Measurements from ENCODE around the gene COL25A1. TPM values are rescaled to one million over a fixed set of nuclear protein-coding genes. Genes with fewer than 3 reads are reported as not detected.
"Not testable (repeated sequence)": the region's sequence is repeated elsewhere in the genome, so short reads cannot be mapped to it uniquely, and the experiment has no call there.

The COL25A1 gene
- total and polyA plus RNA-seq, 2 donors: 0.75 to 1.5 TPM

- H3K9me3 ChIP-seq (ENCODE audit: control insufficient read depth in 2 of 2, insufficient read depth in 1 of 2, low read length in 1 of 2): no peaks in the 10 kb centered on the region
- H3K4me1 ChIP-seq (ENCODE audit: control insufficient read depth in 2 of 2, insufficient read depth in 2 of 2, low read length in 2 of 2): no peaks in the 10 kb centered on the region
- no peaks in the 10 kb centered on the region for H3K36me3 ChIP-seq (ENCODE audit: control insufficient read depth in 2 of 2, insufficient read depth in 2 of 2, low read length in 1 of 2)
- 97% methylated on average over 4 of the region's 4 CpGs for WGBS
- no peak for DNase-seq (ENCODE audit: low read depth in 6 of 9, low spot score in 9 of 9)
- H3K4me3 ChIP-seq (ENCODE audit: low read length in 2 of 2): no peak overlapping the region
- H3K27ac ChIP-seq (ENCODE audit: low read depth in 1 of 2, low read length in 1 of 2): no peak overlapping the region
- no peaks in the 10 kb centered on the region for H3K27me3 ChIP-seq (ENCODE audit: control insufficient read depth in 2 of 2, insufficient read depth in 1 of 2, low read length in 1 of 2)
Measured at GRCh38 chr4:108881986-108882385, 420.5 kb downstream of the COL25A1 start.

GRCh38 chr4:108881190-108881589 is 421.3 kb downstream of the COL25A1 start:
- DNase-seq (ENCODE audit: low read depth in 6 of 9, low spot score in 9 of 9): no peak
- H3K27me3 ChIP-seq (ENCODE audit: control insufficient read depth in 2 of 2, insufficient read depth in 1 of 2, low read length in 1 of 2): no peaks in the 10 kb centered on the region
- no peak overlapping the region for H3K4me3 ChIP-seq (ENCODE audit: low read length in 2 of 2)
- H3K36me3 ChIP-seq (ENCODE audit: control insufficient read depth in 2 of 2, insufficient read depth in 2 of 2, low read length in 1 of 2): no peaks in the 10 kb centered on the region
- 95% methylated on average over 3 of the region's 3 CpGs for WGBS
- H3K27ac ChIP-seq (ENCODE audit: low read depth in 1 of 2, low read length in 1 of 2): no peak overlapping the region
- no peaks in the 10 kb centered on the region for H3K4me1 ChIP-seq (ENCODE audit: control insufficient read depth in 2 of 2, insufficient read depth in 2 of 2, low read length in 2 of 2)
- no peaks in the 10 kb centered on the region for H3K9me3 ChIP-seq (ENCODE audit: control insufficient read depth in 2 of 2, insufficient read depth in 1 of 2, low read length in 1 of 2)

GRCh38 chr4:108878806-108879205 is 423.7 kb downstream of the COL25A1 start:
- Histone ChIP-seq H3K9me3 (ENCODE audit: control insufficient read depth in 2 of 2, insufficient read depth in 1 of 2, low read length in 1 of 2) (no peaks in the 10 kb centered on the region), H3K27ac (ENCODE audit: low read depth in 1 of 2, low read length in 1 of 2) (no peak overlapping the region), H3K27me3 (ENCODE audit: control insufficient read depth in 2 of 2, insufficient read depth in 1 of 2, low read length in 1 of 2) (no peaks in the 10 kb centered on the region), H3K4me1 (ENCODE audit: control insufficient read depth in 2 of 2, insufficient read depth in 2 of 2, low read length in 2 of 2) (no peaks in the 10 kb centered on the region), H3K4me3 (ENCODE audit: low read length in 2 of 2) (no peak overlapping the region), H3K36me3 (ENCODE audit: control insufficient read depth in 2 of 2, insufficient read depth in 2 of 2, low read length in 1 of 2) (no peaks in the 10 kb centered on the region)
- 12% methylated on average over 3 of the region's 3 CpGs for WGBS
- no peak for DNase-seq (ENCODE audit: low read depth in 6 of 9, low spot score in 9 of 9)

DNA sequence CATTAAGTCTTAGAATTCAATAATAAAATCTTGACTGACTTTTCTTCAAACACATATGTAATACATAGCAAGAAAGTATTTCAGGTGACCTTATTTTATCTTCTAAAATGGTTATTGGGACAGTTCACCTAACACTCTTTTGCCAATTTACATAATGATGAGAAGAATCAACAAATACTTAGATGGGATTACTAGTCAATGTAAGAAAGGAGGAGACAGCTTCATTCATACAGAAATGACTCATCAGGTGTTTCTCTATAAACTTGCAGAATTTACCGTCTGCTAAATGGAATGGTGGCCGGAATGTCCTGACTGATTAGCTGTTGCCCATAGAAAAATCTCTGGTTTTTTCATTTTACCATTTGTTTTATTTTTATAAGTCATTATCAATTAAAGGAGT is 424.6 kb downstream of the COL25A1 start:
- Histone ChIP-seq H3K36me3 (ENCODE audit: control insufficient read depth in 2 of 2, insufficient read depth in 2 of 2, low read length in 1 of 2) (no peaks in the 10 kb centered on the region), H3K4me1 (ENCODE audit: control insufficient read depth in 2 of 2, insufficient read depth in 2 of 2, low read length in 2 of 2) (no peaks in the 10 kb centered on the region)
- over 99% methylated on average over 2 of the region's 2 CpGs for WGBS

GRCh38 chr4:108874806-108875205 is 427.7 kb downstream of the COL25A1 start:
- Histone ChIP-seq H3K36me3 (ENCODE audit: control insufficient read depth in 2 of 2, insufficient read depth in 2 of 2, low read length in 1 of 2) (no peaks in the 10 kb centered on the region), H3K27me3 (ENCODE audit: control insufficient read depth in 2 of 2, insufficient read depth in 1 of 2, low read length in 1 of 2) (no peaks in the 10 kb centered on the region), H3K27ac (ENCODE audit: low read depth in 1 of 2, low read length in 1 of 2) (no peak overlapping the region), H3K9me3 (ENCODE audit: control insufficient read depth in 2 of 2, insufficient read depth in 1 of 2, low read length in 1 of 2) (no peaks in the 10 kb centered on the region), H3K4me1 (ENCODE audit: control insufficient read depth in 2 of 2, insufficient read depth in 2 of 2, low read length in 2 of 2) (no peaks in the 10 kb centered on the region), H3K4me3 (ENCODE audit: low read length in 2 of 2) (no peak overlapping the region)
- WGBS: 94% methylated on average over 1 of the region's 1 CpG
- no peak for DNase-seq (ENCODE audit: low read depth in 6 of 9, low spot score in 9 of 9)

More for the DNA sequence above, 424.6 kb downstream of the COL25A1 start:
- Histone ChIP-seq H3K27me3 (ENCODE audit: control insufficient read depth in 2 of 2, insufficient read depth in 1 of 2, low read length in 1 of 2) (no peaks in the 10 kb centered on the region), H3K9me3 (ENCODE audit: control insufficient read depth in 2 of 2, insufficient read depth in 1 of 2, low read length in 1 of 2) (no peaks in the 10 kb centered on the region), H3K27ac (ENCODE audit: low read depth in 1 of 2, low read length in 1 of 2) (no peak overlapping the region), H3K4me3 (ENCODE audit: low read length in 2 of 2) (no peak overlapping the region)
- no peak for DNase-seq (ENCODE audit: low read depth in 6 of 9, low spot score in 9 of 9)

- WGBS: 98% methylated on average over 9 of the region's 9 CpGs
Measured at GRCh38 chr4:108869970-108870369, 432.5 kb downstream of the COL25A1 start.

GRCh38 chr4:108868606-108869227 is 433.7 kb downstream of the COL25A1 start:
- no peak for DNase-seq (ENCODE audit: low read depth in 6 of 9, low spot score in 9 of 9)
- Histone ChIP-seq H3K27me3 (ENCODE audit: control insufficient read depth in 2 of 2, insufficient read depth in 1 of 2, low read length in 1 of 2) (no peaks in the 10 kb centered on the region), H3K36me3 (ENCODE audit: control insufficient read depth in 2 of 2, insufficient read depth in 2 of 2, low read length in 1 of 2) (no peaks in the 10 kb centered on the region), H3K4me1 (ENCODE audit: control insufficient read depth in 2 of 2, insufficient read depth in 2 of 2, low read length in 2 of 2) (no peaks in the 10 kb centered on the region), H3K4me3 (ENCODE audit: low read length in 2 of 2) (no peak overlapping the region), H3K27ac (ENCODE audit: low read depth in 1 of 2, low read length in 1 of 2) (no peak overlapping the region), H3K9me3 (ENCODE audit: control insufficient read depth in 2 of 2, insufficient read depth in 1 of 2, low read length in 1 of 2) (no peaks in the 10 kb centered on the region)
- 98% methylated on average over 1 of the region's 1 CpG for WGBS

More at GRCh38 chr4:108869970-108870369, 432.5 kb downstream of the COL25A1 start:
- DNase-seq (ENCODE audit: low read depth in 6 of 9, low spot score in 9 of 9); H3K4me3 ChIP-seq (ENCODE audit: low read length in 2 of 2); H3K9me3 ChIP-seq (ENCODE audit: control insufficient read depth in 2 of 2, insufficient read depth in 1 of 2, low read length in 1 of 2); H3K27me3 ChIP-seq (ENCODE audit: control insufficient read depth in 2 of 2, insufficient read depth in 1 of 2, low read length in 1 of 2); H3K4me1 ChIP-seq (ENCODE audit: control insufficient read depth in 2 of 2, insufficient read depth in 2 of 2, low read length in 2 of 2); H3K36me3 ChIP-seq (ENCODE audit: control insufficient read depth in 2 of 2, insufficient read depth in 2 of 2, low read length in 1 of 2); H3K27ac ChIP-seq (ENCODE audit: low read depth in 1 of 2, low read length in 1 of 2): not testable (repeated sequence)

GRCh38 chr4:108867476-108867875 is 435.0 kb downstream of the COL25A1 start:
- Histone ChIP-seq H3K4me3 (ENCODE audit: low read length in 2 of 2) (no peak overlapping the region), H3K27me3 (ENCODE audit: control insufficient read depth in 2 of 2, insufficient read depth in 1 of 2, low read length in 1 of 2) (no peaks in the 10 kb centered on the region), H3K9me3 (ENCODE audit: control insufficient read depth in 2 of 2, insufficient read depth in 1 of 2, low read length in 1 of 2) (no peaks in the 10 kb centered on the region), H3K27ac (ENCODE audit: low read depth in 1 of 2, low read length in 1 of 2) (no peak overlapping the region), H3K36me3 (ENCODE audit: control insufficient read depth in 2 of 2, insufficient read depth in 2 of 2, low read length in 1 of 2) (no peaks in the 10 kb centered on the region), H3K4me1 (ENCODE audit: control insufficient read depth in 2 of 2, insufficient read depth in 2 of 2, low read length in 2 of 2) (no peaks in the 10 kb centered on the region)
- no peak for DNase-seq (ENCODE audit: low read depth in 6 of 9, low spot score in 9 of 9)

DNA sequence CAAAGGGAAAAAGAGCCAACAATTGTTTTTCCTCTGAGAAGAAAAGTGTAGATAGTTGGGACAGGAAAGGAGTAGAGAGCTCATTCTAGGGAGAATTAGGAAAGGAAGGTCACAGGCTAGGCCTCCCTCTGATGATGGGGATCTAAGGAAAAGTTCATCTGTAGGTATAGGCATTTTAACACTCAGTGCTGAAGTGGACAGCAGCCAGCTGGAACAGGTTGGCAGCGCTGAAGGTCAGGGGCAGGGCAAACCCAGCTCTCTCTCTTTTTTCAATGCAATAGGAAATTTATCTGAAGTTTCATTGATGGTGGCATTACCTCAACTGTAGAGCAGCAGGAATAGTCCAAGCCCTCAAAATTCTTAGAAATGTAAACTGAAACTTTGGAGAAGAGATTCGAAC is 441.1 kb downstream of the COL25A1 start:
- Histone ChIP-seq H3K4me1 (ENCODE audit: control insufficient read depth in 2 of 2, insufficient read depth in 2 of 2, low read length in 2 of 2) (no peaks in the 10 kb centered on the region), H3K4me3 (ENCODE audit: low read length in 2 of 2) (no peak overlapping the region), H3K27ac (ENCODE audit: low read depth in 1 of 2, low read length in 1 of 2) (no peak overlapping the region), H3K36me3 (ENCODE audit: control insufficient read depth in 2 of 2, insufficient read depth in 2 of 2, low read length in 1 of 2) (no peaks in the 10 kb centered on the region), H3K9me3 (ENCODE audit: control insufficient read depth in 2 of 2, insufficient read depth in 1 of 2, low read length in 1 of 2) (no peaks in the 10 kb centered on the region), H3K27me3 (ENCODE audit: control insufficient read depth in 2 of 2, insufficient read depth in 1 of 2, low read length in 1 of 2) (no peaks in the 10 kb centered on the region)
- DNase-seq (ENCODE audit: low read depth in 6 of 9, low spot score in 9 of 9): peak in 3 of 9 donors; percentile 16 to 39 (median 21)
- 68% methylated on average over 2 of the region's 2 CpGs for WGBS
